ENCODE data around the gene ETFA.

Gene ETFA

DNA sequence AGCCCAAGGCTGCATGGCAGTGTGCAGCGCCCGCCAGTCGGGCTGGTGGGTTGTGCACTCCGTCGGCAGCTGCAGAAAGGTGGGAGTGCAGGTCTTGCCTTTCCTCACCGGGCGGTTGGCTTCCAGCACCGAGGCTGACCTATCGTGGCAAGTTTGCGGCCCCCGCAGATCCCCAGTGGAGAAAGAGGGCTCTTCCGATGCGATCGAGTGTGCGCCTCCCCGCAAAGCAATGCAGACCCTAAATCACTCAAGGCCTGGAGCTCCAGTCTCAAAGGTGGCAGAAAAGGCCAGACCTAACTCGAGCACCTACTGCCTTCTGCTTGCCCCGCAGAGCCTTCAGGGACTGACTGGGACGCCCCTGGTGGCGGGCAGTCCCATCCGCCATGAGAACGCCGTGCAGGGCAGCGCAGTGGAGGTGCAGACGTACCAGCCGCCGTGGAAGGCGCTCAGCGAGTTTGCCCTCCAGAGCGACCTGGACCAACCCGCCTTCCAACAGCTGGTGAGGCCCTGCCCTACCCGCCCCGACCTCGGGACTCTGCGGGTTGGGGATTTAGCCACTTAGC lies 29.6 kb upstream of the ETFA start:
- peak in 1 of 2 donors; percentile 23 for DNase-seq (ENCODE audit: low read depth in 1 of 2, low spot score in 1 of 2)

DNA sequence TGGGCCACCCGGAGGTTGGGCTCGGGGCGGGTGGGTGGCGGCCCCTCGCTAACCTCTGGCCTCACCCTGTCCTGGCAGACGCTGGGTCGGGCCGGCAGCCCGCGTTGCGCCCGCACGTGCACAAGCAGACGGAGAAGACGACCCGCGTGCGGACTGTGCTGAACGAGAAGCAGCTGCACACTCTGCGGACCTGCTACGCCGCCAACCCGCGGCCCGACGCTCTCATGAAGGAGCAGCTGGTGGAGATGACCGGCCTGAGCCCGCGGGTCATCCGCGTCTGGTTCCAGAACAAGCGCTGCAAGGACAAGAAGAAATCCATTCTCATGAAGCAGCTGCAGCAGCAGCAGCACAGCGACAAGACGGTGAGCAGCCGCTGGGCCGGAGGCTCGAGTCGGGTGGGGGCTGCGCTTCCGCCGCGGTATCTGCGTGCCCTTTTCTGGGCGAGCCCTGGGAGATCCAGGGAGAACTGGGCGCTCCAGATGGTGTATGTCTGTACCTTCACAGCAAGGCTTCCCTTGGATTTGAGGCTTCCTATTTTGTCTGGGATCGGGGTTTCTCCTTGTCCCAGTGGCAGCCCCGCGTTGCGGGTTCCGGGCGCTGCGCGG lies 29.0 kb upstream of the ETFA start:
- DNase-seq (ENCODE audit: low read depth in 1 of 2, low spot score in 1 of 2) = peak in 1 of 2 donors; percentile 20

DNA sequence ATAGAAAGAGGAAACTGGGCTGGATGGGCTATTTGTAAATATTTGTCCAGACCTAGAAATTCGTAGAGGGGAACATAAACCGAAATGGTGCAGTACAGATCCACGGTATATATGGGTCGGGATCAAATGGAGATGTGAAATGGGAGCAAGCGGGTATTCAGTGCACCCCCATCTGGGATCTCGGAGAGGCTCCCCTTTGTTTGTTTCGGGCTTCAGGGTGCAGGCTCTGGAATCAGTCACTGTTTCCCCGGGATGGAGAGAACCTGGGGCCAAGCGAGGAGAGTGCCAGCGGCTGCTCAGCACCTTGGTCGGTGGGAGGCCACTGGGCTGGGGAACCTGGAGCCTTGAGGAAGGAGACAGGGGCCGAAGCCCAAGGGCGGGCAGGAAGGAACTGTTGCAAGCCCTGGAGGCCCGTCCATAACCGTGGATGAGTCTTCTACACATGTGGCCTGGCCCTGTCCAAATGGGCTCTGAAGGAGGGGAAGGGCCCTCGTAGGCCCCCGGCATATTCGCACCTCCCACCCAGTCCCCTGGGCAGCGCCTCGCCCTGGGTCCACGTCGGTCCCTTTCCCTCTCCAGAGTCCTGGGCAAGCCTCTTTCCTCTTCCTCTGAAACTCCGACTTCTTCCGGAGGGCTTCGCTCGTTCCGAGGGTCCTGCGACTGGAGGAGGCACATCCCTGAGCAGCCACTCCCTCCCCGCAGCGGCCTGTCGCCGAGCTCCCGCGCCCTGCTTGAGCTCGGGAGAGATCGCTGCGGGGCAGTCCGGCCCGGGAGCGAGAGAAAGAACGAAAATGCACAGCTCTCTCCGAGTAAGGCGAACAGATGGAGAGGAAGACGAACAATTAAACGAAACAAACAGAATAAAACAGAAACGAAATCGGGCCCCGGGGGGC lies 28.3 kb upstream of the ETFA start:
- no peak for DNase-seq (ENCODE audit: low read depth in 1 of 2, low spot score in 1 of 2)

DNA sequence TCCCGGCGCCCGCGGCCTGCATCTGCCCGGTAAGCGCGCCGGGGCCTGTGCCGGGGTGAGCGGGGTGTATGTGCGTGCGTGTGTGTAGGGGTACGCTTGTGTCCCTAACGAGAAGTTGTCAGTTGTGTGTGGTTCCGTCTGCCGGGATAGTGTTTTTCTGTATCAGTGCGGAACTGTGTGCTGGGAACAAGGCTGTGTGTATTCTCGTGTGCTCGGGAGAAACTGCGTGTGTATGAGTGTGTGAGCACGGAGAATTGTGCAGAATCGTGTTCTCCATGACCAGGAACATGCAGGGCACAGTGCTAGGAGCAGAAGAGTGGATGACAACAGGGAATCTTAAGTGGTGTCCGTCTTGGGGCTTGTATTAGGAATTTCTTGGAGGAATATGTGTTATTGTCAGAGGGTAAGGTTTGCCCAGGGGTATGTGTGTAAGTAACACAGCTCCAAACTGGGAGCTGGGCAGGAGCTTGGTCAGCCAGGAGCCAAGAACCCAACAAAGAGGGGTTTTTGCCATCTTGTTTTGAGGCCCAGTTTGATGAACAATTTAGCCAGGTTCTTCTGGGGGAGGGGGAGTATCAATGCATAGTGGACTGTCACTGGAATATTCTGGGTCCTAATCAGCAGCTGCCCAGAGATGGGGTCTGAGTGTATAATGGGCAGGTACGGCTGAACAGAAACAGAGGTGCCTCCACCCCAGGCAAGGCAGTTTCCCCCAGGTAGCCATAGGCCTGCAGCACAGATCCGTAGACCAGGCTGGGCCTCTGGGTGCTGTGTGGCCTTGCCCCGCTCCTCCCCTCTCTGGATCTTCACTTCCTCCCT lies 27.4 kb upstream of the ETFA start:
- no peak for DNase-seq (ENCODE audit: low read depth in 1 of 2, low spot score in 1 of 2)

DNA sequence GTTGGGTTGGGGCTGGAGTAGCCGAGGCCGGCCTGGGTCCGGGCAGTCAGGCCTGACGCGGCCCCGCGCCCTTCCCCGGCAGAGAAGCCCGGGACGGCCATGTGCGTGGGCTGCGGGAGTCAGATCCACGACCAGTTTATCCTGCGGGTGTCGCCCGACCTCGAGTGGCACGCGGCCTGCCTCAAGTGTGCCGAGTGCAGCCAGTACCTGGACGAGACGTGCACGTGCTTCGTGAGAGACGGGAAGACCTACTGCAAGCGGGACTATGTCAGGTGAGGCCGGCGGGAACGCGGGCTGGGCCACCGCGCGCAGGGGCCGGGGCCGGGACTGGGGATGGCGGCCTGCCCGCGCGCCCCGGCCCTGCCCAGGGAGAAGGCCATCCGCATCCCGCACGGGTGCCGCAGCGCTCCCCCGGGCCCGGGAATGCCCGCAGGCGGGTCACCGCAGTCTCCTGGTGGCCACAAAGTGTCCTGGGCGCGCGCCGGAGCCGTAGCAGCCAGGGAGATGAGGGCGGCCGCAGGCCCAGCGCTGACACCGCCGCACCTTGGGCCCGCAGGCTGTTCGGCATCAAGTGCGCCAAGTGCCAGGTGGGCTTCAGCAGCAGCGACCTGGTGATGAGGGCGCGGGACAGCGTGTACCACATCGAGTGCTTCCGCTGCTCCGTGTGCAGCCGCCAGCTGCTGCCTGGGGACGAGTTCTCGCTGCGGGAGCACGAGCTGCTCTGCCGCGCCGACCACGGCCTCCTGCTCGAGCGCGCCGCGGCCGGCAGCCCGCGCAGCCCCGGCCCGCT lies 26.6 kb upstream of the ETFA start:
- DNase-seq (ENCODE audit: low read depth in 1 of 2, low spot score in 1 of 2) = peak in 1 of 2 donors; percentile 18

DNA sequence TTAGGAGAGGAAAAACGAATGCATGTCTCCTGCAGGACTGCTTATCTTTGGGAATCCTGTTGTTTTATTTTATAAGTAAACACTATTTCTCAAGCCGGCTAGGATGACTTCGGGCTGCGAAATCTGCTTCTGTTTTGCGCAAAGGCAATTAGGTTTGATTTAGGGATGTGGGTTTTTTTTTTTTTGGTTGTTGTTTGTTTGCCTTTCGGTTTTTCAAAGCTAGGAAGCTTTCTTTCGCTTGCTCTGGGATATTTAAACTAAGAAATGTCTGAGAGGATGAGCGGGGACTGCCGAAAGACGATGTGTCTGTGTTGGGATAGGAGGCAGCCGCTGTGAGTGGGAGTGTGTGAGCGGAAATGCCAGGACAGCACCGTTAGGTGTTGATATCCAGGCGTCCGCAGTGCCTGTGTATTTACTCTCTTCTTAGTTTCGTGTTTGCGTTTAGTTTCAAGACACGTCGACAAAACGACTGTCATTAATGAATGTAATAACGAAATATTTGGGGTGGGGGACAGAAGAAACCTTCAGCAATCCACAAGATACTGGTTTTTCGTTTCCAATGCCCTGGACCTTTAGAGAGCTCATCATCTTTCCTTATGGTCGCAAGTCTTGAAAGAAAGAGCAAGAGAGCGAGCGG lies 25.9 kb upstream of the ETFA start:
- no peak for DNase-seq (ENCODE audit: low read depth in 1 of 2, low spot score in 1 of 2)

DNA sequence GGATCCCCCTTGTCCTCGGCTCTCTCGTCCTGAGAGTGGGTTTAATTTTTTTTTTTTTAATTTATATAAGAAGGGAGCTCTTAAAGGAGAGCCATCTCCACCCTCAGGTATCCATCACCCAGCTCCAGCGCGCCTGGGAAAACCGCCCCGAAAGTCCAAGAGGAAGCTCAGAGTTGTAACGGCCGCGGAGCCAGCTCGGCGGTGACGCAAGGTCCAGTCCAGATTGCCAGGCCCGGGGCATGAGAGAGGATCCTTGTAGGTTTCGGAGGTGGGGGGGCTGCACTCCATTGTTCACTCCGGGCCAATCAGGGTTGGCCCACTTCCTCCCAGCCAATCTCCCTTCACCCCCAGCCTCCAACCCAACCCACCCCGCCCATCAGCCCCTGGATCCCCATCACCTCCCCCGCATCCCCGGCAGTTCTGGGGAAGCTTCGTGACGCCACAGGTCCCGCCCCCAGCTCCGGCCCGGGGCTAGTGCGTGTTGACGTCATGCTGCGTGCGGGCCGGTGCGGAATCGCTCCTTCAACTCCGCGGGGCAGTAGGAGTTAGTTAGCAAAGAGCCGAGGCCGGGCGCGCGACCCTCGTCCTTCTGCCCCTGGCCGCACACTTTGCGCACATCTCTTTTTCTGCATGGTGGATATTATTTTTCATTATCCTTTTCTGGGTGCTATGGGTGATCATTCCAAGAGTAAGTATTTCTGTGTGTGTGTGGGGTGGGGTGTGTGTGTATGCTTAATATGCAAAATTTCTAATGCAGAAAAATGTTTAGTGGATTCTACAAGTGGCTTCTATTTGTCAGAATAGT lies 25.2 kb upstream of the ETFA start, which contains the start of gene ISL2:
ISL2 (plus strand) TSS at position 520 of the 805 bp plus-strand sequence; CDS start at position 631, 111 bp downstream.
- DNase-seq (ENCODE audit: low read depth in 1 of 2, low spot score in 1 of 2) = peak in 1 of 2 donors; percentile 30

DNA sequence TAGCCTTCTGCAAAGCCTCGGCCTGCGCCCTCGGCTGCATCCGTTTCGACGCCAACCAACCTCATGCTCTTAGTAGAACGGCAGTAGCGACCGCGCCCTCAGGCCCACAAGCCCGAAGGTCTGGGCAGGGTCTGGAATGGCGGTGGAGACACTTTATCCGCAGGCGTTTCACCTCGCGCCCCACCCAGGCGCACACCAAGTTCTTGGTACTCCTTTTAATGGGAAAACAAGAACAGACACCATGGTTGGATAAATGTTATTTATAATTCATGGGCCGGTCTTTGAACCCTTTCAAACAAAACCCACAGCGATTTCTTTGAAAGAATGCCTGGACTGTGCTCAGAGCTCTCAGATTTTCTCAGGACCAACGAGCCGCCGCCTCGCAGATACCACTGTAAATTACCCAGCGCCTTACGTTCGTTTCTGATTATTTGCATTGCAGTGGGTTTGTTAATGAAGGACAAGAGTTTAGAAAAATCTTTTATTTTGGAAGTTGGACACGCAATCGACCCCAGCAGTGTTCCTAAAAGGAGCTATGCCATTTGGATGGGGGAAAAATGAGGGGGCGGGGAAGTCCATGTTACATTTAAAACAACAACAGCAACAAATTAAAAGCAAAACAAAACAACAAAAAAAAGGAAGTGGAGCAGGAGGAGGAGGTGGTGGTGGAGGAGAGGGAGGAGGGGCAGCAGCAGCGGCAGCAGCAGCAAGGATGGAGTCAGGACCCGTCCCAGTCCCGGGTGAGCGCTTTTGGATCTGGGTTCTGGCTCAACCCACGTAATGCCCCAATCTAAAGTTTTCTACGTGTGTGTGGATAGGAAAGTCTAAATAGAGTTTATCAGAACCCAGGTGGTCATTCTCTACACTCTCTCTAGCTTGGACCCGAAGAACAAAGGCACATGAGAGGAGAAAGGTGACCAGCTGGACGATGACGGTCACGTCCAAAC lies 24.3 kb upstream of the ETFA start:
- DNase-seq (ENCODE audit: low read depth in 1 of 2, low spot score in 1 of 2) = no peak

DNA sequence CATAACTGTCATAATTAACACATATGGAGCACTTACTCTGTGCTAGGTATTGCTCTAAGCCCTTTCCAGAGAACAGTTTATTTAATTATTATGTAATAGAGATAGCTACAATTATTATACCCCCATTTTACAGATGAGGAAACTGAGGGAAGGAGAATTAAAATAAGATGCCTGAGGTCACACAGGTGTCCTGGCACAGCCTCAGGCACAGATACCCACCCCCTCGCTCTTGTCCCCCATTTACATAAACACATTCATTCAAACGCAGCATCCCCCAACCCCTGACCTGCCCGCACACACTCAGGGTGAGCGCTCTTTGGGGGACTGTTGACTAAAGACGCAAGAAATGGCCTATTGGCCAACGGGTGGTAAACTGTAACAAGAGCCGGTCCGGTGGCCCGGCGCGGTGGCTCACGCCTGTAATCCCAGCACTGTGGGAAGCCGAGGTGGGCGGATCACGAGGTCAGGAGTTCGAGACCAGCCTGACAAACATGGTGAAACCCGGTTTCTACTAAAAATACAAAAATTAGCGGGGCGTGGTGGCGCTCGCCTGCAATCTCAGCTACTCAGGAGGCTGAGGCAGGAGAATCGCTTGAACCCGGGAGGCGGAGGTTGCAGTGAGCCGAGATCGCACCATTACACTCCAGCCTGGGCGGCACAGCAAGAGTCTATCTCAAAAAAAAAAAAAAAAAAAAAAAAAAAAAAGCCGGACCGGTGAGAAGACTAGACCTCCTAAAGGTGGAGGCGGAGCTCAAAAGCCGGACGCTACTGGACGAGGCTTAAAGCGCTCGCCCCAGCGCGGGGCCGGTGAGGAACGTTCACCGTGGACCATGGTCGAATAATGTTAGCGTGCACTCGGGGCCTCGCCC lies 23.4 kb upstream of the ETFA start:
- no peak for DNase-seq (ENCODE audit: low read depth in 1 of 2, low spot score in 1 of 2)

DNA sequence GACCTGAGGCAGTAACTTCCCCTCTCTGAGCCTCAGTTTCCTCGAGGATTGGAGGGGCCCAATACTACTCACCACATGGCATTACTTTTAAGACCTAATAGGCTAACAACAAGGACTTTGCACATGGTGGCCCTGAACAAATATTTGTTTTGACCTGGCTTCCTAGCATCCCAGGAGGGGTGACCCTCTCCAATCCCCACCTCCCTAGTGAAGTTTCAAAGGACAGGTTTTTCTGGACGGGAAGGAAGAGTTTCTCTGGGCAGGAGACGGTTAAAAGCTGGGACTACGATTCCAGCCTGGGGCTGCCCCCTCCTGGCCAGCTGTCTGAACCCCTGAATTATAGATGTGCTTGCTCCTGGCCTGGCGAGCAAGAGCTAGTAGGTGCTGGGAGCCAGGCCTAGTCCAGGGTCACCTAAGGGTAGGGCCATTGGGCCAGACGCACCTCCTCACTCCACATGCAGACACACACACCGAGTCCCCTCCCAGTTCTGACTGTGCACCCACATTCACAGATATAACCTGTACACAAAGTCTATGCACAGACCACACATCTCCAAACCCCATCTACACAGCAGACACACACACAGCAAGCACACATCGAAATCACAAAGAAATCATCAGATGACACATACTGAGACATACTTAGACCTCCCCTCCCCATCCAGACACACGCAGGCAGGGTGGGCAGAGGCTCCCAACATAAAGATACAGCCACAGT lies 22.6 kb upstream of the ETFA start:
- DNase-seq (ENCODE audit: low read depth in 1 of 2, low spot score in 1 of 2) = no peak

DNA sequence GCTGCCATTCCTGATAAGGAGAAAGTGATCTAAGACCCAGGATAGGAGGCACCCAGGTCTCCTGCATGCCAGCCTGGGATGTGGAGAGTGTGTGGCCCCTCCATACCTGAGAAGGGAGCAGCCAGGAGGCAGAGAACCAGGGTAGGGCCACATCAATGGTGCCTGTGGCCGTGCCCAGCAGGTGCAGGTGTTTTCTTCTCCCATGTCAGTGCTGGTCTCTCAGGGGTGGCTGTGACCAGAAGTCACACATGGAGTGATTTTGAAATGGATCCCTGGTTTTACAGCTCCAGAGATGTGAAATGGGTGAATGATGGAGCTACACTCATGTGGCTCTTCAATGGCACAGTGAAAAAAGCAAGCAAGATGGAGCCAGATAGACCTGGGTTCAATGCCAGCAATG lies 22.0 kb upstream of the ETFA start:
- no peak for DNase-seq (ENCODE audit: low read depth in 1 of 2, low spot score in 1 of 2)

DNA sequence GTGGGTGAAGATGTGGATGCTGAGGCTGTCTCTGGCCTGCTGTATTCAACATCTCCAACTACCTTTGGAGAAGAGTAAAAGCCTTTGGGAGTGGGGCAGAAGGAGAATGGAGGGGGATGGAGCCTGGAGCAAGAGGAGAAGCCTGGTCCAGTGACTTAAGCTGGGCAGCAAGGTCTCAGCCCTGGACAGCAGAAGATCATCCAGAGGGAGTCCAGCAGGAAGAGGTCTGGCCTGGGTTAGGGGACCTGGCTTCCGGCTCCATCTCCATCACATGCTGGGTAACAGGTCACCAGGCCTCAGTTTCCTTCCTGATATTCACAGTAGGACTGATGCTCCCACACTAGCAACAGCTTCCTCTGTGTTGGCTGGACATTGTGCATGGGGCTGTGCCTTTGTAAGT lies 21.5 kb upstream of the ETFA start:
- no peak for DNase-seq (ENCODE audit: low read depth in 1 of 2, low spot score in 1 of 2)

DNA sequence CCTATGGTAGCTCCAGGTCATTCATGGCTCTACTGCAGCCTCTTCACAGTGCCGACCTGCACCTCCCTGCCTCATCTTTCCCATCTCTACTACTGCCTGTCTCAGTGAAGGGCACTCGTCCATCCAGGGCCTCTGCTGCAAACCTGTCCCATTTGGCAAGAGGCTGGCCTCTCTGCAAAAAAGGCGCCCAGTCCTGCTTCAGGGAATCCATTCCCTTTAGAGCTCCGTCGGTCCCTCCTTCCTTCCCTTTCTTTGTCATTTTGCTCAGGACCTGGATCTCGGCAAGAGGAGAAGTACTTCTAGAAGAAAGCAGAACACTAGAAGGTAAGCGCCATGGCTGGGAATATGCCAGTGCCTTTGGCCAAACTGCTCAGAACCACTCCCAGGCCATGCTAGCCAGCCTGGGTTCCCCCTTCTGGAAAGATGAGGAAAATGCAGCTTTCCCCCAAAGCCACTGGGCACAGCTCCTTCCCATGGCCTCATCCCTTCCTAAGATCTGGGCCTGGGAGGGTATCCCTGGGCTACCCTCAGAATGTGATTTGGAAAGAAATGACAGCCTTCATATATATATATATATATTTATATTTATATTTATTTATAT lies 18.9 kb upstream of the ETFA start:
- DNase-seq (ENCODE audit: low read depth in 1 of 2, low spot score in 1 of 2) = no peak

DNA sequence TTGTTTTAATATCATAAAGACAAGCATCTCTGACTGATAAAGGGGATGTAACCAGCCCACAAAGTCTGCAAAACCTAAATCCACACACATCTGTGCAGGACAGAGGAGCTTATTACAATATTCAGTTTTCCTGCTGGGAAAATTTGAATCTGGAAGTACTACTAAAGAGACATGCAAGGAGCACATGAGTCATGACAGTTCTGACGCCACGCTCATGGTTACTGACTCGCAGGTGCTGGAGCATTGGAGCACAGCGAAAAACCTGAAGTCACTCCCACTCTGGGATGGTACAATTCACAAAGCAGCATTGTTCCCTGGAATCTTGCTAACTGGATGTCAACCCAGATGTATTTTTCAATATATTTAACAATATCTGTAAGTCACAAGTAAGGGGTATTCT lies 17.7 kb upstream of the ETFA start:
- DNase-seq (ENCODE audit: low read depth in 1 of 2, low spot score in 1 of 2) = no peak

DNA sequence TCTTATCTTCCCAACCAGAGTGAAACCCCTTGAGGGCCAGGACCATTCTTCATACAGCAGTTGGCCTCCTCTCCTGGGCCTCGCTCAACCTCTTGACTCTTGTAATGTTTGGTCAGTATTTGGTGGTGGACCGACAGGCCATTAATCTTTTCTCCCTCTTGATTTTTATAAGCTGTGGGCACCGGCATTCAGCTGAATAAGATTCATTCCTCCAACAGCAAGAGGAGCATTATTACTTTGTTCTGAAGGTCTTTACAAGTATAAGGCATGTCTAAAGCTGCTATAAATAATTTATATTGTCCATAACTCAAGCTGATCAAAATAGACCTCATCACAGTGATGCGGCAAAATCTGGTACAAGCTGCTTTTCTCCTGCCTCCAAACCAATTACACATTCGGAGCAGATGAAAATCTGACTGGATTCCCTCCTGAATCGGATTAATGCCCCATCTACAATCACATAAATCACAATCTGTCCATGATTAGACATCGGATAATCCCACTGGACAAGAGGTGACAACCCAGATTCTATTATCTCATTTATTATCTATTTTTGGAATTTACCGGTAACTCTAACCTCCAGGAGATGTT lies 16.9 kb upstream of the ETFA start:
- no peak for DNase-seq (ENCODE audit: low read depth in 1 of 2, low spot score in 1 of 2)

Data from stimulated activated CD4-positive, alpha-beta T cell treated with anti-CD3 and anti-CD28 coated beads, Interleukin-15, amount 100 ng/mL, for 1 hour (primary cell).